Heart left ventricle (tissue), 16 donors: Measurements from ENCODE around the gene MPPED2. TPM values are rescaled to one million over a fixed set of nuclear protein-coding genes. Genes with fewer than 3 reads are reported as not detected.

ENCODE experiments used
- ATAC-seq, 4 donors: fragments of 200-7000 bp; cut with Tn5 transposase; one replicate each; pipeline ENCODE4 v1.9.1; 2020 to 2022; ENCODE audit warnings: moderate library complexity in 4 of 4, mild to moderate bottlenecking in 3 of 4, moderate number of reproducible peaks in 1 of 4
- DNase-seq, 5 donors: peaks; one replicate each; pipeline ENCODE4 v3.0.0-alpha.2; 2020
- H3K27ac ChIP-seq, 12 donors: fragments of 200-600 bp; sonication (generic) in 4 of 12; one replicate each; pipeline versions ENCODE4 v1.5.0 to v1.8.0; 2016 to 2022; ENCODE audit warnings: mild to moderate bottlenecking in 2 of 12
- H3K27me3 ChIP-seq, 9 donors: fragments of 200-600 bp; sonication (generic) in 2 of 9; one replicate each; pipeline versions ENCODE4 v1.5.1 to v1.8.0; 2016 to 2022; ENCODE audit warnings: mild to moderate bottlenecking in 3 of 9
- H3K36me3 ChIP-seq, 9 donors: fragments of 200-600 bp; sonication (generic) in 2 of 9; one replicate each; pipeline versions ENCODE4 v1.5.0 to v1.8.0; 2018 to 2022; ENCODE audit warnings: mild to moderate bottlenecking in 2 of 9
- H3K4me1 ChIP-seq, 12 donors: fragments of 200-600 bp; sonication (generic) in 4 of 12; one replicate each; pipeline versions ENCODE4 v1.5.0 to v1.8.0; 2016 to 2022; ENCODE audit warnings: mild to moderate bottlenecking in 3 of 12
- H3K4me3 ChIP-seq, 12 donors: fragments of 200-600 bp; sonication (generic) in 4 of 12; one replicate each; pipeline versions ENCODE4 v1.5.0 to v1.8.0; 2017 to 2022; ENCODE audit warnings: mild to moderate bottlenecking in 9 of 12, moderate library complexity in 4 of 12
- H3K9me3 ChIP-seq, 12 donors: fragments of 200-600 bp; sonication (generic) in 4 of 12; one replicate each; pipeline versions ENCODE4 v1.5.0 to v1.8.0; 2016 to 2022; ENCODE audit warnings: mild to moderate bottlenecking in 1 of 12
- CTCF ChIP-seq, 12 donors: fragments of 200-600 bp; sonication (generic) in 4 of 12; IDR thresholded peaks; one replicate each; pipeline versions ENCODE4 v1.5.0 to v1.8.0; 2018 to 2022; ENCODE audit warnings: antibody characterized with exemption in 12 of 12, mild to moderate bottlenecking in 5 of 12
- POLR2A ChIP-seq, 2 donors: fragments of 450-650 bp; IDR thresholded peaks; one replicate each; pipeline ENCODE4 v1.6.1; 2017; ENCODE audit warnings: antibody characterized with exemption in 2 of 2, mild to moderate bottlenecking in 2 of 2, moderate library complexity in 2 of 2
- WGBS, 4 donors: extraction: QIAGEN DNeasy Blood & Tissue Kit in 2 of 4; methylation state at CpG; one replicate each; pipeline versions ENCODE4 v1.1.5 to v1.1.7; 2013 to 2018; 5-methylcytosine and 5-hydroxymethylcytosine counted together
- intact Hi-C, 10 donors: fragments of 100-400 bp; cut with DNase I; formaldehyde crosslinking; loops; one replicate each; pipeline versions ENCODE4 v1.11.1 to v1.14.2; 2022
- polyA plus RNA-seq, 2 donors: library from polyadenylated mRNA; stranded (reverse); fragments of 200-250 nt; gene quantifications; one replicate each; pipeline ENCODE4 v1.2.3, GENCODE V29; 2013
- total RNA-seq, 9 donors: library from RNA; depleted of rRNA in 2 of 9; stranded (reverse); fragments of >200 nt in 2 of 9; fragmentation: NEBNext Ultra II Directional in 3 of 9; extraction: Animal tissue kit (Norgen Biotek cat#: 25700) in 3 of 9; gene quantifications; one replicate each; pipeline versions ENCODE4 v1.1.0 to v1.2.4, GENCODE V29; 2016 to 2023
- donor health status: ischemic (EF 13 %, LVEDD 7.1; RV severe dilation, severe dysfunction).
- donor health status: healthy with polysubstance abuse.
- donor health status: DM: no; HTN: yes; CAD: no.
- donor health status: DM: no; HTN: no; CAD: no.
- donor health status: ischemic (EF 25% LVEDD 6.9; RV normal size, moderate dysfunction).
- donor health status: ischemic (EF 25% LVEDD 5.7; RV mildly dilated, moderate dysfunction).
- donor health status: healthy.
- donor health status: DM: yes; HTN: yes; CAD: no.
- donor health status: ischemic (EF 35%, LVEDD 5.7; RV mildly dilated, moderate dysfunction).
- donor health status: nonischemic (EF 11% LVEDD 7.7; RV severe dilation, severe dysfunction).
- donor health status: DM: yes; HTN: yes; CAD: no.
- donor health status: PGD.
- donor health status: ischemic (EF 29% LVEDD 5.4; RV normal size, mild dysfunction).
- donor health status: nonischemic (EF 23%, LVEDD 6.1; RV moderate dilation, normal function).

The MPPED2 gene
- total and polyA plus RNA-seq, 11 donors, result 2.7 to 14.3 (median 8.4) TPM

GRCh38 chr11:30513087-30513486 lies 73.1 kb downstream of the MPPED2 start:
- no peaks in the 10 kb centered on the region for H3K27me3 ChIP-seq
- no peaks in the 10 kb centered on the region for H3K9me3 ChIP-seq
- TF ChIP-seq POLR2A (IDR thresholded peaks at IDR 0.05) (no peak), CTCF (IDR thresholded peaks at IDR 0.05) (no peak)
- H3K27ac ChIP-seq, result no peak overlapping the region
- H3K4me3 ChIP-seq, result no peak overlapping the region
- no peak for ATAC-seq
- intact Hi-C loops, result no loop called here
- H3K4me1 ChIP-seq, result peaks cover 0 to 12% (median 0%) of the 10 kb centered on the region in 12 donors
- DNase-seq, result no peak
- H3K36me3 ChIP-seq, result no peaks in the 10 kb centered on the region
- WGBS, 4 donors, result 82 to 100% (median 89%) methylated on average over 1 of the region's 1 CpG

GRCh38 chr11:30511408-30511807 lies 74.7 kb downstream of the MPPED2 start:
- 77 to 84% (median 80%) methylated on average over 4 of the region's 4 CpGs for WGBS, 4 donors
- H3K27ac ChIP-seq, result no peak overlapping the region
- H3K9me3 ChIP-seq, result no peaks in the 10 kb centered on the region
- no peak for DNase-seq
- TF ChIP-seq POLR2A (IDR thresholded peaks at IDR 0.05), result no peak
- no peak for TF ChIP-seq CTCF (IDR thresholded peaks at IDR 0.05)
- H3K4me1 ChIP-seq, result peaks cover 0 to 12% (median 0%) of the 10 kb centered on the region in 12 donors
- intact Hi-C loops, result no loop called here
- H3K27me3 ChIP-seq, result no peaks in the 10 kb centered on the region
- ATAC-seq, result no peak
- no peaks in the 10 kb centered on the region for H3K36me3 ChIP-seq
- no peak overlapping the region for H3K4me3 ChIP-seq

- 94 to 99% (median 97%) methylated on average over 2 of the region's 2 CpGs for WGBS, 4 donors
- intact Hi-C loops, result no loop called here
- TF ChIP-seq POLR2A (IDR thresholded peaks at IDR 0.05), result no peak
- TF ChIP-seq CTCF (IDR thresholded peaks at IDR 0.05), result no peak
Observed at GRCh38 chr11:30510750-30511149, 75.4 kb downstream of the MPPED2 start.

GRCh38 chr11:30509364-30509763 lies 76.8 kb downstream of the MPPED2 start:
- no peak overlapping the region for H3K27ac ChIP-seq
- no peaks in the 10 kb centered on the region for H3K36me3 ChIP-seq
- TF ChIP-seq CTCF (IDR thresholded peaks at IDR 0.05), result no peak
- H3K27me3 ChIP-seq, result no peaks in the 10 kb centered on the region
- peaks cover 0 to 12% (median 0%) of the 10 kb centered on the region in 12 donors for H3K4me1 ChIP-seq
- H3K9me3 ChIP-seq, result no peaks in the 10 kb centered on the region
- ATAC-seq (no peak), DNase-seq (no peak)
- intact Hi-C loops, result no loop called here
- 87 to 93% (median 88%) methylated on average over 2 of the region's 2 CpGs for WGBS, 4 donors
- no peak overlapping the region for H3K4me3 ChIP-seq

More at GRCh38 chr11:30510750-30511149, 75.4 kb downstream of the MPPED2 start:
- H3K36me3 ChIP-seq, result no peaks in the 10 kb centered on the region
- H3K4me3 ChIP-seq, result no peak overlapping the region
- H3K4me1 ChIP-seq, result peaks cover 0 to 12% (median 0%) of the 10 kb centered on the region in 12 donors
- ATAC-seq (no peak), DNase-seq (no peak)
- H3K27me3 ChIP-seq, result no peaks in the 10 kb centered on the region
- no peaks in the 10 kb centered on the region for H3K9me3 ChIP-seq
- H3K27ac ChIP-seq, result no peak overlapping the region
